PC-3 (cell line): ENCODE data around the gene FBXO9.

ENCODE experiments used
- EZH2 ChIP-seq: fragments of 300-600 bp; sonication (generic); IDR thresholded peaks from one replicate; pipeline ENCODE4 v1.6.1; 2017; ENCODE audit warnings: antibody characterized with exemption, mild to moderate bottlenecking, low read length; ENCODE audit not compliant: unreplicated experiment
- TF ChIP-seq, protein P1 (sequence below): fragments of 300-600 bp; sonication (generic); conservative IDR thresholded peaks from 2 replicates; pipeline ENCODE4 v1.5.1; 2017; ENCODE audit warnings: antibody characterized with exemption, low read depth, mild to moderate bottlenecking, low read length

- TF ChIP-seq, protein P1, sequence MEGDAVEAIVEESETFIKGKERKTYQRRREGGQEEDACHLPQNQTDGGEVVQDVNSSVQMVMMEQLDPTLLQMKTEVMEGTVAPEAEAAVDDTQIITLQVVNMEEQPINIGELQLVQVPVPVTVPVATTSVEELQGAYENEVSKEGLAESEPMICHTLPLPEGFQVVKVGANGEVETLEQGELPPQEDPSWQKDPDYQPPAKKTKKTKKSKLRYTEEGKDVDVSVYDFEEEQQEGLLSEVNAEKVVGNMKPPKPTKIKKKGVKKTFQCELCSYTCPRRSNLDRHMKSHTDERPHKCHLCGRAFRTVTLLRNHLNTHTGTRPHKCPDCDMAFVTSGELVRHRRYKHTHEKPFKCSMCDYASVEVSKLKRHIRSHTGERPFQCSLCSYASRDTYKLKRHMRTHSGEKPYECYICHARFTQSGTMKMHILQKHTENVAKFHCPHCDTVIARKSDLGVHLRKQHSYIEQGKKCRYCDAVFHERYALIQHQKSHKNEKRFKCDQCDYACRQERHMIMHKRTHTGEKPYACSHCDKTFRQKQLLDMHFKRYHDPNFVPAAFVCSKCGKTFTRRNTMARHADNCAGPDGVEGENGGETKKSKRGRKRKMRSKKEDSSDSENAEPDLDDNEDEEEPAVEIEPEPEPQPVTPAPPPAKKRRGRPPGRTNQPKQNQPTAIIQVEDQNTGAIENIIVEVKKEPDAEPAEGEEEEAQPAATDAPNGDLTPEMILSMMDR, result no peak
- no peak for TF ChIP-seq EZH2
Measured at GRCh38 chr6:53026526-53026925, 38.7 kb upstream of the FBXO9 start.
